Stimulated activated CD4-positive, alpha-beta T cell treated with anti-CD3 and anti-CD28 coated beads, Interleukin-12 subunit alpha, Interleukin-12 subunit beta, amount 100 ng/mL, for 24 hours (primary cell): ENCODE results near the gene FASN.
A peak's percentile ranks its signal among the peaks of the same experiment; 100 is the strongest.
"Not testable (repeated sequence)": the region's sequence is repeated elsewhere in the genome, so short reads cannot be mapped to it uniquely, and the experiment has no call there.

Experiments
- DNase-seq, 2 experiments: peaks; one replicate each; pipeline ENCODE4 v3.0.0-alpha.2; 2020; ENCODE audit warnings: low read depth in 2 of 2

The FASN gene

GRCh38 chr17:82043507-82043906, 54.5 kb downstream of the FASN start:
- no peak for DNase-seq

- DNase-seq = no peak
Observed at GRCh38 chr17:82042649-82043048, 55.4 kb downstream of the FASN start.

DNA sequence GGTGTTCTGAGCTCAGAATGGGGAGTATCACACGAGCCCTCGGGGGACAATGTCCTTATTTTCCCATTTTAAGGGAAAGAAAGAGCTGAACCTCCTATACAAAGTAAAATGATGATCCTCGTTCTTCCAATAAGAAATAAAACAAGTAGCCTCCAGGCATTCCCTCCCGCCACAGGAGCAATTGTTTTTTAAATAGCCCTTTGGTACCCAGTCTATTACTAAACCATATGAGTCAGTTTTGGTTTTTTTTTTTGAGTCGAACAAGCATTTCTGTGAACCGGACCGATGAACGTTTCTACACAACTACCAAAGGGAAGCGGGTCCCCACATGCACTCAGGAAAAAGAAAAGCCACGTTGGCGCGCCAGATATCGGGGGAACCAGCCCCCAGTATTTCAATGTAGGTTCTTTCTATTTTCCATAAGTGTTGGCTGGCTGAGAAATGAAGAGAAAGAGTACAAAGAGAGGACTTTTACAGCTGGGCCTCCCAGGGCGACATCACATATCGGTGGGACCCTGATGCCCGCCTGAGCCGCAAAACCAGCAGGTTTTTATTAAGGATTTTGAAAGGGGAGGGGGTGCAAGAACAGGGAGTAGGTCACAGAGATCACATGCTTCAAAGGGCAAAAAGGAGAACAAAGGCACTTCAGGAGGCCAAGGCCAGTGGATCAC, 56.8 kb downstream of the FASN start:
- DNase-seq = no peak

DNA sequence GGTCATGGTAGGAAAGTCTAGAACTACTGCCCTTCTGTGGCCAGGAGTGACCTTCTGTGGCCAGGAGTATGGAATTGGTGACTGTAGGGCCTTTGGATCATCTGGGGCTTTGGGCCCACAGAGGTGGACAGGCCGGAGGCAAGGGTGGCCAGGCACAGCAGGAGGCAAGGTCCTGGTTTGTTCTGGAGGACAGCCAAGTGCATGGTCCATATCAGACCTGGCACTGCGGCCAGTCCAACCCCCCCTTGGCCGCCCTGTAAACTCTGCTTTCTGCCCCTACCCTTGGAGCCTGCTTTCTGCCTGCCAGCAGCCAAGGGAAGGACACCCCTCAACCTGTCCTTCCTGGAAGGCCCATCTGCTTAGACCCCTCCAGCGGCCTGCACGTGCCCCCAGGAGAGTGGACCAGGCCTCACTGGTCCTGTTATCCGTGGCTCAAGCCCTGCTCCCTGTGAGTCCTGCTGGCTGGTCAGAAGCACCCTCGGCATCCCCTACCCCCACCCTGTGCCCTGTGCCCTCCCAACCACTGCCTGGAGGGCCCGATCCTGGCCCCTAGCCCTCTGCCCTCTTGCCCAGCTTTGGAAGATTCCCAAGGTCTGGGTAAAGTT, 58.2 kb downstream of the FASN start:
- no peak for DNase-seq

GRCh38 chr17:82038796-82039409, 59.1 kb downstream of the FASN start:
- DNase-seq = not testable (repeated sequence)

- no peak for DNase-seq
Observed at GRCh38 chr17:82037889-82038195, 60.2 kb downstream of the FASN start.

DNA sequence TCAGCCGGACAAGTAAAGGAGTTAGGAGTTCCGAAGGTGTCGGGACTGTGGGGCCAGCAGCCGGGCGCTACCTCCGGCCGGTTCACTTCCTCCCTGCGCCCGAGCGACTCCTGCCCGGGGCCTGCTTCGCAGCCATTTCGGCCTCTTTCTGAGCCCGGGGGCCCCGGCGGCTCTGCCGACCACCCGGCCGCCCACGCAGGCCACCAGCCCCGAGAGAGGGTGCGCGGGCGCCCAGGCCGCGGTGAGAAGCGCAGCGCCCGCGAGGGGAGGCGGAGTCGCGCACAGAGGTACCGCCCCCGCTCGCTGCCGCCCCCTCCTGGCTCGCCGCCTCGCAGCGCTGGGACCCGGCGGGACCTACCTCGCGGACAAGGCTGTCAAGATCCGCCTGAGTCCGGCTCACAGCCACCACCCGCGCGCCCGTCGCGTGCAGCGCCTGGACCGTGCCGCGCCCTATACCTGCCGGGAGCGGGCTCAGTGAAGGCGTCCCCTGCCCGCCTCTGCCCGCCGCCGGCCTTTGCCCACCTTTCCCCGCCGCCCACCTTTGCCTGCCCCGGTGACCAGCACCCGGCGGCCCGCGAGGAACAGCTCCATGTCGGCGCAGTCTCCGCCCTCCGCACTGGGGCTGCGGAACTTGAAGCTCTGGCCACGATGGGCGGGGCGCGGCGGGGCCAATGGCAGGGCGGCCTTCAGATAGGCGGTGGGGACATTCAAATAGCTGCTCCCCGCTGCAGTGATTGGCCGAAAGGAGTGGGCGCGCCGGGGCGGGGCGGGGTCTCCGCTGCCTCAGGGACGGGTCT, 60.7 kb downstream of the FASN start, which contains the start of gene DCXR:
Gene DCXR, minus strand, starts transcription at position 606 of the 797 bp plus-strand sequence. Its CDS starts 15 bp downstream, at position 591.
- DNase-seq = peak; percentile 82 to 97

DNA sequence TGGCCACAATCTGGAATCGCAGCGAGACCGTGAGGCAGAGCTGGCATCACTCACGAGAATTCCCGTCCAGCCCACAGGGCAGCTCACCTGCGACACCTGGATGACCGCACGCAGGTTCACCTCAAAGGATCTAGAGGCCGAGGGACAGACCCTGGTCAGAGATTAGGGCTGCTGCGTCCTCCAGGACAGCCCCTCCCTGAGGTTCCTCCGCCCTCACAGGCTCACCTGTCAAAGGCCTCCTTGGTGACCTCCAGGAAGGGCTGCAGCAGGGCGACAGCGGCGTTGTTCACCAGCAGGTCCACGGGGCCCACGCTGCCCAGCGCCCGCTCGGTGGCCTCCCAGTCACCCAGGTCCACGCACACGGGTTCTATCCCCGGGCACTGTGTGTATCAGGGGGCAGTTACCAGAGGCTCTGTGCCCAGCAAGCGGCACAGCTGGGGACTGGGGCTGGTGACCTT, 61.4 kb downstream of the FASN start:
- DNase-seq = no peak

GRCh38 chr17:82035956-82036633, 61.9 kb downstream of the FASN start:
- no peak for DNase-seq

DNA sequence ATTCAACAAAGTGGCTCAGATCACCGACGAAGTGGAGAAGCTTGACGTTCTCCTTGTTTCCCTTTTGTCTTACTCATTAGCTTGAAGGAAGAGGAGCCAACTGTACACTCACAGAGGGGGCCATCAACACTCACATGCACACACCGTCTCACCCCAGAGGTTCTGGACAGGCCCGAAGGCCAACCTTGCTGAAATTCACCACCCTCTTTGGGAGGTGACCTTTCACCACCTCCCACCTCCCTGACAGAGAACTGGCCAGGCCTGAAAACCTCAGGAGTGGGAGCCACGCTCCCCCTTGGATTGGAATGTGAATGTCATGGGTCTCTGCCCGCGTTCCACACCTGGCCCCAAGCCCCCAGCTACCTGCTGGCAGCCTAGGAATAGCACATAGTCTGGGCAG, 62.5 kb downstream of the FASN start:
- no peak for DNase-seq

GRCh38 chr17:82034371-82035011, 63.5 kb downstream of the FASN start:
- DNase-seq = no peak

- no peak for DNase-seq
Observed at GRCh38 chr17:82033359-82034085, 64.5 kb downstream of the FASN start.

DNA sequence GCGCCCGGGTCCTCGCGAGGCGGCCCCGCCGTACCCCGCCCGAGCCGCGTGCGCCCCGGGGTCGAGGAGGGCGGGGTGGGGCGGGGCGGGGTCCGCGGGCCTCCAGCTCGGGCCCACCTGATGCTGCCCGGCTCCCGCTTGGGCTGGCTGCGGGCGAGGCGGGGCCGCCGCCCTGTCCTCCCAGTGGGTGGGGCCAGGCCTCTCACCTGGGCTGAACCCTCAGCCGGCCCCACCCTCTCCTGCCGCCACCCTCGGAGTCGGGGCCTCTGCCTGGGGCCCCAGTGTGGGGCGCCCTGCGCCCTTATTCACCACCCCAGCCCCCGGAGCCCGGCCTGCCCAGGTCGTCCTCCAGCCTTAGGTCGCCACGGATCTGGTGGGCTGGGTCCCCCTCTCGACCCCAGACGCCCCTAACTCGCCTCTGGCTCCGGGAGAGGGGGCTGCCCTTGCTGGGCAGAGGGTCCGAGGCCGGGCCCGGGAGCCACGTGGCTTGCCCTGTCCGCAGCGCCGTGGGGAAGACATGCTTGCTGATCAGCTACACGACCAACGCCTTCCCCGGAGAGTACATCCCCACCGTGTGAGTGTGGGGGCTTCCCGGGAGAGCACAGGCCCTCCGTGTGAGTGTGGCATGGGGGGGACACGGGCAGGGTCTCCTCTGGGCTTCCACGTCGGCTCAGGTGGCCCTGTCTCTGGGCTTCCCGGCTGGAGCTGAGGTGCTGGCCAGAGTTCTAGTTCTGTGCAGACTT, 66.0 kb downstream of the FASN start:
- DNase-seq = peak in 1 of 2 experiments; percentile 40

GRCh38 chr17:82031303-82031884, 66.6 kb downstream of the FASN start, which contains the start of gene RAC3:
TSS of gene RAC3 (plus strand) at chr17:82031678. CDS start at chr17:82031762, 84 bp downstream.
- no peak for DNase-seq

DNA sequence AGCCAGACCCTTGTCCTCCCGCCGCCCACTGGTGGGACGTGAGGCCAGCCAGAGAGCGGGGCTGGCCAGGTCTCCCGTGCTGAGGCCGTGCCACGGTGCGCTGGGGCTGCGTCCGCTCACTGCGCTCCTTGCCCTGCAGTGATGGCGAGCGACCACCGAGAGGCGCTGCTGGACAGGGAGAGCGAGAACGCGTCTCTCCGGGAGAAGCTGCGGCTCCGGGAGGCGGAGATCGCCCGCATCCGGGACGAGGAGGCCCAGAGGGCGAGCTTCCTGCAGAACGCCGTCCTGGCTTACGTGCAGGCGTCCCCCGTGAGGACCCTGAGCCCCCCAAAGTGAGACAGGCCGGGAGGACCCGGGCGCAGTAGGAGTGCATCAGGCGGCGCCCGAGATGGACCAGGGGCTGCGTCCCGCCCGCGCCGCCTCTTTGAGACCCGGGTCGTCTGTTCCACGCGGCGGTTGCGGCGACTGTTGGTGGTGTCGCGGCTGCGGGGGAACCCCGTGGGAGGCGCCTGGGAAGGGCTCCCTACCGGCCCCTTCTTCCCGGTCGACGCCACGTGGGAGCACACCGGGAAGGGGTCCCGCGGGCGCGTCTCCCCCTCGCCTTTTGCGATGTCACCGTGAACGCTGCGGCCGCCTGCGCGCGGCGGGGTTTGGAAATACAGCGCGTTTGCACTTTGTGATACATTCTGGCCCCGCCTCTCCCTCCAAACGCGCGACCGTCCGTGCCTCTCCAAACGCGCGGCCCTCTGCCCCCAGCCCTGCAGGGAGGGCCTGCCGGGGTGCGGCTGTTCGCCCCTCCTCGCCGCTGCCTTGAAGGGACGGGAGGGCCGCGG, 67.3 kb downstream of the FASN start:
- DNase-seq = peak; percentile 61 to 80

DNA sequence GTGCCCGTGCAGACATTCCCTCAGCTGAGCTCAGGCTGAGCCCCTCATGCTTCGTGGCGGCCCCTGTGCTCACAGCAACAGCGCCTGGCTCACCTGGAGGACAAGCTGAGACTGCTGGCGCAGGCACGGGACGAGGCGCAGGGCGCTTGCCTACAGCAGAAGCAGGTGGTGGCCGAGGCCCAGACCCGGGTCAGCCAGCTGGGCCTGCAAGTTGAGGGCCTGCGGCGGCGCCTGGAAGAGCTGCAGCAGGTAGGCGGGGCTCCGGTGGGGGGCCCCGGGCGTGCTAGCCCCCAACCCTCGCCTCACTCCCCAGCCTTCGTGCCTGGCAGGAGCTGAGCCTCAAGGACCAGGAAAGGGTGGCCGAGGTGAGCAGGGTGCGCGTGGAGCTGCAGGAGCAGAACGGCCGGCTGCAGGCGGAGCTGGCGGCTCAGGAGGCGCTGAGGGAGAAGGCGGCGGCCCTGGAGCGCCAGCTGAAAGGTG, 68.0 kb downstream of the FASN start:
- no peak for DNase-seq

- DNase-seq = no peak
Observed at GRCh38 chr17:82029391-82029790, 68.6 kb downstream of the FASN start.

- no peak for DNase-seq
Observed at GRCh38 chr17:82028966-82029365, 69.1 kb downstream of the FASN start.
